Trophoblast cell (in vitro differentiated cells and primary cell): ENCODE results near the gene GATA3.

Source experiments
- DNase-seq, 2 donors: peaks; one replicate each; pipeline ENCODE4 v3.0.0-alpha.2; 2016
- H2AFZ ChIP-seq: 2 replicates; pipeline ENCODE4 v1.6.1; 2013; ENCODE audit warnings: low read length, moderate library complexity, mild to moderate bottlenecking; ENCODE audit not compliant: insufficient read depth, poor library complexity
- H2AK5ac ChIP-seq: 2 replicates; pipeline ENCODE4 v1.6.1; 2013; ENCODE audit warnings: mild to moderate bottlenecking, low read length
- H2BK120ac ChIP-seq: 2 replicates; pipeline ENCODE4 v1.6.1; 2013; ENCODE audit warnings: low read length, mild to moderate bottlenecking, moderate library complexity; ENCODE audit not compliant: insufficient read depth, poor library complexity
- H2BK12ac ChIP-seq: 2 replicates; pipeline ENCODE4 v1.6.1; 2013; ENCODE audit warnings: mild to moderate bottlenecking, low read length, moderate library complexity
- H2BK5ac ChIP-seq: 2 replicates; pipeline ENCODE4 v1.6.1; 2013; ENCODE audit warnings: low read length, low read depth, moderate library complexity, mild to moderate bottlenecking; ENCODE audit not compliant: poor library complexity
- H3K14ac ChIP-seq: 2 replicates; pipeline ENCODE4 v1.6.1; 2013; ENCODE audit warnings: mild to moderate bottlenecking, low read length
- H3K18ac ChIP-seq: 2 replicates; pipeline ENCODE4 v1.6.1; 2013; ENCODE audit warnings: mild to moderate bottlenecking, low read length
- H3K23ac ChIP-seq: 2 replicates; pipeline ENCODE4 v1.6.1; 2013; ENCODE audit warnings: low read length
- H3K27ac ChIP-seq: 2 replicates; pipeline ENCODE4 v1.5.1; 2013; ENCODE audit warnings: low read depth, mild to moderate bottlenecking, inconsistent platforms, low read length, moderate library complexity
- H3K27me3 ChIP-seq: 2 replicates; pipeline ENCODE4 v1.6.1; 2013; ENCODE audit warnings: inconsistent platforms, mild to moderate bottlenecking, low read length, moderate library complexity; ENCODE audit not compliant: insufficient read depth
- H3K36me3 ChIP-seq, 2 experiments: 1 replicate in 1 of 2; 2 replicates in 1 of 2; pipeline ENCODE4 v1.6.1; 2013; ENCODE audit warnings: low read length in 2 of 2, mild to moderate bottlenecking in 2 of 2, moderate library complexity in 1 of 2; ENCODE audit not compliant: insufficient read depth in 2 of 2, control insufficient read depth in 1 of 2
- H3K4ac ChIP-seq: 2 replicates; pipeline ENCODE4 v1.6.1; 2013; ENCODE audit warnings: low read depth, mild to moderate bottlenecking, low read length, moderate library complexity
- H3K4me1 ChIP-seq, 2 experiments: 1 replicate in 1 of 2; 2 replicates in 1 of 2; pipeline ENCODE4 v1.6.1; 2013; ENCODE audit warnings: low read length in 2 of 2, mild to moderate bottlenecking in 2 of 2, moderate library complexity in 1 of 2; ENCODE audit not compliant: insufficient read depth in 2 of 2, control insufficient read depth in 1 of 2
- H3K4me2 ChIP-seq: 2 replicates; pipeline ENCODE4 v1.6.1; 2013; ENCODE audit warnings: inconsistent platforms, mild to moderate bottlenecking, low read length, moderate library complexity
- H3K4me3 ChIP-seq: 2 replicates; pipeline ENCODE4 v1.5.1; 2013; ENCODE audit warnings: mild to moderate bottlenecking, low read depth, low read length, inconsistent platforms
- H3K79me1 ChIP-seq: one replicate; pipeline ENCODE4 v1.6.1; 2013; ENCODE audit warnings: low read length
- H3K79me2 ChIP-seq: 2 replicates; pipeline ENCODE4 v1.6.1; 2013; ENCODE audit warnings: low read length, mild to moderate bottlenecking; ENCODE audit not compliant: control insufficient read depth, insufficient read depth, poor library complexity
- H3K9ac ChIP-seq: 2 replicates; pipeline ENCODE4 v1.6.1; 2013; ENCODE audit warnings: mild to moderate bottlenecking, low read length
- H3K9me3 ChIP-seq: 2 replicates; pipeline ENCODE4 v1.6.1; 2013; ENCODE audit warnings: low read depth, mild to moderate bottlenecking, control low read depth, inconsistent platforms, low read length; ENCODE audit not compliant: insufficient read depth
- H4K12ac ChIP-seq: 2 replicates; pipeline ENCODE4 v1.6.1; 2013; ENCODE audit warnings: low read depth, mild to moderate bottlenecking, low read length, moderate library complexity
- H4K8ac ChIP-seq: 2 replicates; pipeline ENCODE4 v1.6.1; 2013; ENCODE audit warnings: low read depth, mild to moderate bottlenecking, low read length, moderate library complexity
- H4K91ac ChIP-seq: one replicate; pipeline ENCODE4 v1.6.1; 2013; ENCODE audit warnings: low read depth, mild to moderate bottlenecking, low read length, moderate library complexity
- WGBS: extraction: QIAGEN DNeasy Blood & Tissue Kit; methylation state at CpG from one replicate; pipeline ENCODE4 v1.1.7; 2013; ENCODE audit warnings: missing lambda C conversion rate; ENCODE audit not compliant: insufficient read length, insufficient coverage; ENCODE audit errors: extremely low coverage; 5-methylcytosine and 5-hydroxymethylcytosine counted together

The GATA3 gene

GRCh38 chr10:8095959-8096358, 41.5 kb downstream of the GATA3 start:
- no peak overlapping the region for H2AK5ac ChIP-seq
- no peak overlapping the region for H3K9ac ChIP-seq
- peaks cover 21% of the 10 kb centered on the region for H3K79me1 ChIP-seq
- H3K23ac ChIP-seq = no peak overlapping the region
- peaks cover 3% of the 10 kb centered on the region for H3K79me2 ChIP-seq
- H3K4me1 ChIP-seq = peaks cover 16% of the 10 kb centered on the region in 2 experiments
- DNase-seq = peak in 1 of 2 donors; percentile 23
- H3K4me3 ChIP-seq = no peak overlapping the region
- H3K36me3 ChIP-seq = no peaks in the 10 kb centered on the region
- no peak overlapping the region for H4K12ac ChIP-seq
- no peaks in the 10 kb centered on the region for H3K27me3 ChIP-seq
- no peak overlapping the region for H3K4ac ChIP-seq
- H2BK5ac ChIP-seq = no peak overlapping the region
- no peak overlapping the region for H4K8ac ChIP-seq
- H3K9me3 ChIP-seq = no peaks in the 10 kb centered on the region
- H3K4me2 ChIP-seq = no peak overlapping the region
- H3K27ac ChIP-seq = no peak overlapping the region
- H2AFZ ChIP-seq = no peak overlapping the region
- no peak overlapping the region for H3K18ac ChIP-seq
- H4K91ac ChIP-seq = peak overlapping the region; percentile 60
- no peak overlapping the region for H3K14ac ChIP-seq
- no peak overlapping the region for H2BK120ac ChIP-seq
- H2BK12ac ChIP-seq = no peak overlapping the region
- WGBS = no CpG with 5 or more reads among the region's 14 CpGs

DNA sequence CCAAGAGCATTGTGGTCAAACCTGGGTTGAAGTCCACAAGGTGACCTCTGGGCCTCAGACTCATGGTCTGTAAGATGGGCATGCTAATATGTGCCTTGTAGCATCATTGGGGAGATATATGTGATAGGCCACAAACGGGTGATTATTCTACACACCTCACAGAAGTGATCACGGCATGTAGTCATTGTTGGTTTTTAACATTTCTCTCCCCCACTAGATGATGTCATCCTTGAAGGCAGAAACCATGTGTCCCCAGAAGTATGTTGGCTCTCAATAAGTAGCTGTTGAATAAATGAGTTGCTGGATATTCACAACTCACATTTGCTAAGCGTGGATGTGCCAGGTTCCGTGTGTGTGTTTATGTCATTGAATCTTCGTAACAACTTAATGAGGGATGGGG, 42.4 kb downstream of the GATA3 start:
- WGBS = no CpG with 5 or more reads among the region's 5 CpGs
- H4K8ac ChIP-seq = no peak overlapping the region

GRCh38 chr10:8100366-8100765, 45.9 kb downstream of the GATA3 start:
- Histone ChIP-seq H3K4me3 (no peak overlapping the region), H2BK12ac (no peak overlapping the region), H3K9me3 (no peaks in the 10 kb centered on the region), H2AK5ac (no peak overlapping the region), H3K27me3 (no peaks in the 10 kb centered on the region), H2BK120ac (no peak overlapping the region), H3K79me1 (peaks cover 23% of the 10 kb centered on the region), H3K14ac (no peak overlapping the region), H2AFZ (no peak overlapping the region), H3K4me2 (no peak overlapping the region), H4K8ac (no peak overlapping the region), H3K36me3 (no peaks in the 10 kb centered on the region), H3K9ac (no peak overlapping the region), H3K27ac (peak overlapping the region; percentile 77), H4K91ac (peak overlapping the region; percentile 34), H3K18ac (no peak overlapping the region), H2BK5ac (no peak overlapping the region), H3K4me1 (peaks cover 13 to 24% of the 10 kb centered on the region in 2 experiments), H3K23ac (no peak overlapping the region), H3K4ac (no peak overlapping the region), H3K79me2 (peaks cover 2% of the 10 kb centered on the region), H4K12ac (no peak overlapping the region)
- WGBS = no CpG with 5 or more reads among the region's 4 CpGs
- DNase-seq = peak; percentile 58 to 95

More for the DNA sequence above, 42.4 kb downstream of the GATA3 start:
- Histone ChIP-seq H2AK5ac (no peak overlapping the region), H2BK12ac (no peak overlapping the region), H2BK120ac (no peak overlapping the region), H2BK5ac (no peak overlapping the region), H3K4ac (no peak overlapping the region), H3K27ac (peak overlapping the region; percentile 44), H3K18ac (no peak overlapping the region), H3K9ac (no peak overlapping the region), H3K79me1 (peaks cover 25% of the 10 kb centered on the region), H4K12ac (no peak overlapping the region), H3K79me2 (peaks cover 2% of the 10 kb centered on the region), H3K4me2 (no peak overlapping the region), H4K91ac (peak overlapping the region; percentile 34), H3K4me1 (peaks cover 14 to 17% of the 10 kb centered on the region in 2 experiments), H3K27me3 (no peaks in the 10 kb centered on the region), H3K36me3 (no peaks in the 10 kb centered on the region), H3K4me3 (no peak overlapping the region), H2AFZ (no peak overlapping the region), H3K14ac (no peak overlapping the region), H3K23ac (no peak overlapping the region), H3K9me3 (no peaks in the 10 kb centered on the region)
- no peak for DNase-seq

DNA sequence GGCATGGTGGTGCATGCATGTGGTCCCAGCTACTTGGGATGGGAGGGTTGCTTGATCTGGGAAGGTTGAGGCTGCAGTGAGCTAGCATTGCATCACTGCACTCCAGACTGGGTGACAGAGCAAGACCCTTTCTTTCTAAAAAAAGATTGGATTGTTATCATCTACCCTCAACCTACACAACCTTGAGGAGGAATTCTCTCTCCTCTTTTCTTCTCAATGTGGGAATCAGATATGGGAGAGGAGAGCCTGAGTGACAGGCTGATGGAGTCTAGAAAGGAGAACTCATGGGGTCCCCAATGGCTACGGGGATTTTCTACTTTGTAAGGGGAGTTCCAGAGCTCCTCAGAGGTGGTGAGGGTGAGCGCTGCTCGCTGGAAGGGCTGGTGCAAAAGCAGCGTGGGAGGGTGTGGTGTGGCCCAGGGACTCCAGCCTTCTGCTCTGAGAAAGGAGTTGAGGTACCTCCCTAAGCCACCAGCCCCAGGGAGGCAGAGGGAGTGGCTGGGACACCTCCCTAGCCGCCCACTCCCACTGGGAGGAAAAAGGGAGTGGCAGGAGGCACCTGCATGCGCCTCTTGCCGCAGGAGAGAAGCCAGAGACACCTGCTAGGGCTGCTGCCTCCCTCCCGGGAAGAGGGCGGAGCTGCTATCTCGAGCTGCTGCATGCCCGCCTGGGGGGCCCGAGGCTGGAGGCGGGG, 48.4 kb downstream of the GATA3 start:
- H3K4ac ChIP-seq = no peak overlapping the region
- H4K8ac ChIP-seq = no peak overlapping the region
- no peak overlapping the region for H3K9ac ChIP-seq
- H2AK5ac ChIP-seq = no peak overlapping the region
- peak overlapping the region; percentile 76 for H4K91ac ChIP-seq
- H3K79me1 ChIP-seq = peaks cover 18% of the 10 kb centered on the region
- no peak overlapping the region for H3K18ac ChIP-seq
- H3K23ac ChIP-seq = no peak overlapping the region
- no peaks in the 10 kb centered on the region for H3K36me3 ChIP-seq
- H3K27ac ChIP-seq = peak overlapping the region; percentile 79
- DNase-seq = peak; percentile 32 to 54
- H2AFZ ChIP-seq = no peak overlapping the region
- WGBS = no CpG with 5 or more reads among the region's 13 CpGs
- H3K4me3 ChIP-seq = no peak overlapping the region
- H3K9me3 ChIP-seq = no peaks in the 10 kb centered on the region
- H3K4me2 ChIP-seq = no peak overlapping the region
- peak overlapping the region; percentile 65 for H2BK120ac ChIP-seq
- peaks cover 2% of the 10 kb centered on the region for H3K79me2 ChIP-seq
- H2BK5ac ChIP-seq = peak overlapping the region; percentile 52
- H2BK12ac ChIP-seq = no peak overlapping the region
- H3K14ac ChIP-seq = peak overlapping the region; percentile 33
- peaks cover 5 to 17% of the 10 kb centered on the region in 2 experiments for H3K4me1 ChIP-seq
- no peaks in the 10 kb centered on the region for H3K27me3 ChIP-seq
- no peak overlapping the region for H4K12ac ChIP-seq
